ENCODE results near the gene C9.

- TF ChIP-seq EZH2phosphoT487 (IDR thresholded peaks at IDR 0.05; ENCODE audit: borderline replicate concordance, low read length) (no peak), CTCF (IDR thresholded peaks at IDR 0.05; ENCODE audit: low read depth, low read length, poor library complexity, severe bottlenecking) (no peak)
These were observed 26.6 kb upstream of the C9 start for GRCh38 chr5:39390945-39391344.

Measured in DOHH2 (cell line).